Dedifferentiated amniotic fluid mesenchymal stem cell (primary cell): ENCODE data around the gene TCF15.
"Not testable (repeated sequence)": the region's sequence is repeated elsewhere in the genome, so short reads cannot be mapped to it uniquely, and the experiment has no call there.

Experiments used
- DNase-seq: peaks from one replicate; pipeline ENCODE4 v3.0.0-alpha.2; 2016; ENCODE audit errors: extremely low spot score

Gene TCF15

DNA sequence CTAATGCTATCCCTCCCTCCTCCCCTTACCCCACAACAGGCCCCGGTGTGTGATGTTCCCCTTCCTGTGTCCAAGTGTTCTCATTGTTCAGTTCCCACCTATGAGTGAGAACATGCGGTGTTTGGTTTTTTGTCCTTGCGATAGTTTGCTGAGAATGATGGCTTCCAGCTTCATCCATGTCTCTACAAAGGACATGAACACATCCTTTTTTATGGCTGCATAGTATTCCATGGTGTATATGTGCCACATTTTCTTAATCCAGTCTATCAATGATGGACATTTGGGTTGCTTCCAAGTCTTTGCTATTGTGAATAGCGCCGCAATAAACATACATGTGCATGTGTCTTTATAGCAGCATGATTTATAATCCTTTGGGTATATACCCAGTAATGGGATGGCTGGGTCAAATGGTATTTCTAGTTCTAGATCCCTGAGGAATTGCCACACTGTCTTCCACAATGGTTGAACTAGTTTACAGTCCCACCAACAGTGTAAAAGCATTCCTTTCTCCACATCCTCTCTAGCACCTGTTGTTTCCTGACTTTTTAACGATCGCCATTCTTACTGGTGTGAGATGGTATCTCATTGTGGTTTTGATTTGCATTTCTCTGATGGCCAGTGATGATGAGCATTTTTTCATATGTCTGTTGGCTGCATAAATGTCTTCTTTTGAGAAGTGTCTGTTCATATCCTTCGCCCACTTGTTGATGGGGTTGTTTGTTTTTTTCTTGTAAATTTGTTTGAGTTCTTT is 31.0 kb downstream of the TCF15 start:
- not testable (repeated sequence) for DNase-seq

DNA sequence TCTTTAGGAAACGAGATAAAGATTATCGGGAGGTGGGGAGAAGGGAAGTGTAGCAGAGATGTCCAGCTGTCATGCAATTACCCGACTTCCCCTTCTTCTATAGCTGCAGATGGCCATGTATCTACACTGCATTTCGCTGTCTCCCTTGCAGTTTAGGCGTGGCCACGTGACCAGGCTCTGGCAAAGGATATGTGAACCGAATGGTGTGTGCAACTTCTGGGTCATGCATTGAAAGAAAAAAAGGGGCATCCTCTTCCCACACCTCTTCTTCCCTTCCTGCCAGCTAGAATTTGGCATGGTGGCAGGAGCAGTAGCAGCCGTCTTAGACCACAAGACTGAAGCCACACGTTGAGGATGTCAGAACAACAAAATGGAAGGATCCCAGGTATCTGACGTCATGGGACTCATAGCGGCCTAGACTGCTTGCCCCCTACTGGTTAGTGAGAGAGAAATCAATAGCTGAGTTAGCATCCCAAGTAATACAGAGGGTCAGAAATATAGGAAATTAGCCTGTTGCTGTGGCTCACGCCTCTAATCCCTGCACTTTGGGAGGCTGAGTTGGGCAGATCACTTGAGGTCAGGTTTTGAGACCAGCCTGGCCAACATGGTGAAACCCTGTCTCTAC is 32.8 kb downstream of the TCF15 start:
- no peak for DNase-seq

DNA sequence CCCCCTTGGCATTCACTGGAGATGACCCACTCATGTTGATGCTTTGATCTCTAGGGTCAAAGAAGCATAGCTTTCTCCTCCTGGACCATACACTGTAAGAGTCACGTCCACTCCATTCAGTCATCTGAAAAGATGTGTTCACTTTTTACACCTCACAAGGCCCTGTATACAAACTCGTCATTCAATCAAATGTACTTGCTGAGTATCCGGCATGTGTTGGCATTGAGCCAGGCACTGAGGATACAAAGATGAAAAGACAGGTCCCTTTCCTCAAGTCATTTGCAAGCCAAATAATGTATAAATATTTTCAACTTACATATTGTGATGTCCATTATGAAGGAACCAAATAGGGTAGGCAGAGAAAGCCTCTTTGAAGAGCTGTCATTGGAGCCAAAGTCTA is 34.0 kb downstream of the TCF15 start:
- no peak for DNase-seq

DNA sequence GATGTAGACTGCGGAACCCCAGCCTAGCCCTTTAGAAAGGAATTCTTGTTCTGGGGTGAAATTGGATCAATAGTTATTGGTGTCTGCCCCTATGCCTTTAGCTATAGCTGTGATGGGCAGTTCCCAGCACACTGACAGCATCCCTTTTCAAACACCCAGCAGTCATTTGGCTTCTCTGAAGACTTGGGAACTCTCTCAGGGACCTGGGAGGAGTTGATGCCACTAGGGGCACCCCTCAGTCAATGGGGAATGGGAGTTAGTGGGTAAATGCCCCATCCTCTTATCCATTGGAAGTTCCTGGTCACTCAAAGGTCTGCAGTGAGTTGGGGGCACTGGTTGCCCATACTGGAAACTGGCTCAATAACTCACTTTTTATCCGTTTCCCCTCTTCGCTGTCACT is 34.9 kb downstream of the TCF15 start:
- DNase-seq: no peak

DNA sequence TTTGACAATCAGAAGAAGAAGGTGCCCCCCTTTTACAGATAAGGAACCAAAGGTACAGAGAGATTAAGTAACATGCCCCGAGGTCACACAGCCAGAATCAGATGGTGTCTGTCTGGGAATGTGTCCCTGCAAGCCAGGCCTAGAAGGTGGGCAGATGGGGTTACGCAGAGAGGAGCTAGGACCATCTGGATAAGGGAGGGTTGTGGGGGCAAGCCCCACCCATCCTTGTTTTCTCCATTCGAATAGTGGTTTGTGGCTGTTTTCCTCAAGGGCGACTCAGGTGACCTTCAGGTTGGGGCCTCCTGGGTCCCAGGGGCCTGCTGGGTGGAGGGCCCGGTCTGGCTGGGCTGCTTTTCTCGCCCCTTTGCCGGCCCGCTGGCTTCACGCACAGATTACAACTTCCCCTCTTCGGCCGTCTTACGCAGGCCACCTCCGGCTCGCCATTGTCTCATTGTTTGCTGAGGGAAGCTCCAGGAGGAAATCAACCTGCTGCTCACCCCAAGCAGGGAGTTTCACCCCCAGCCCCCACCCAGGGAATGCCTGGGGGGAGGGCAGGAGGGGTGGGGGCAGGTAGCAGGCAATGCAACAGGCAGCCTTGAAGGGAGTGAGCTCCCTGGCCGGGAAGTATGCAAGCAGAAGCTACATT is 35.7 kb downstream of the TCF15 start:
- no peak for DNase-seq

DNA sequence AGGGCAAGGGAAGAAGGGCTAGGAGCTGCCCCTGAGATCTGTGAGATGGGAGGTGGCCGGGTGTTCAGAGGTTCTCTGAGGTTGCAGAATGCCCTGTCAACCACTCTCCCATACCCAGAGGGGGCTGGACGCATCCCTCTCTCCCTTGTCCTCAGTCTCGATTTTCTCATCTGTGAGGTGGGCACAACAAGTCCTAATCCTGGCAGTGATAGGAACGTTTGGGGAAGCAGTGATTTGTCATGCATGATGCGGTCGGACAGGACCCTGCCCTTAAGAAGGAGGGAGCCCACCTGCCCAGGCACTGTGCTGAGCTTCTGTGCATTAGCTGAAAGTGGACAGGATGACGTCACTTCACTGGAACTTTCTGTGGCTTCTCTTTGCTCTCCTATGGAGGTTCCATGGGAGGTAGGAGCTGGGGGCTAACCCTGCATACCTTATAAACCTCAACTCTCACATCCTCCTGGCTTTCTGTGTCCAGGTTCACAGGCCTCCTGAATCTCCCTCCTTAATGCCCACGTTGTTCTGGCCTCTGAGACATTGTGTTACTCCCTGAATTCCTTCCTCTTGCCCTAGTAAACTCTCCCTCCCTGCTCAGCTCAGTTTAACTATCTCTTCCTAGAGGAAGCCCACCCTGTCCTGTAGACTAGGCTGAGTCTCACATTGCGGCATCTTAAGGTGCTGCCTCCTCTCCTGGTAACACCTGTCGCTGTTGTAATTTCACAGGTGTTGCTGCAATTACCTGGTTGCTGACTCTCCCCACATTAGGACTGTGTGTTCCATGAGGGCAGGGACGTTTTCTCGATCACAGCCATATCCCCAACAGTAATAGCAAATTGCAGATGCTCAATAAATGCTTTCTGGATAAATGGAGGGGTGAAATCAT is 36.5 kb downstream of the TCF15 start:
- no peak for DNase-seq

DNA sequence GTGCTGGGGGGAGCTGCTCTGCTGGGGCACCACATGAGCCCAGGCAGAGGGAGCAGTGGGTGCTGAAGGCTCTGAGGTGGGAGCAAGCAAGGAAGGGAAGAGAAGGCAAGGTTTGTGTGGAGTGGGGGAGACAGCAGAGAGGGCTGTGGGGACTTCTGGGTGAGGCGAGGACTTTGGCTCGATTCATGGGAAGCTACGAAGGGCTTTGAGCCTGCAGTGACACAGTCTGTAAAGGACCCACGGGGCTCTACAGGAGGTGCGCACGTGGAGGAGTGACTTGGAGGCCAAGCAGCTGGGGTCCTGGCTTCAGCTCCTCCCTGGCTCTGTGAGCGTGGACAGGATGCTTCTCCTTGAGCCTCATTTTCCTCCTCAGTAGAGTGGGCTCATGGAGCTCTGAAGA is 37.4 kb downstream of the TCF15 start:
- DNase-seq: no peak

DNA sequence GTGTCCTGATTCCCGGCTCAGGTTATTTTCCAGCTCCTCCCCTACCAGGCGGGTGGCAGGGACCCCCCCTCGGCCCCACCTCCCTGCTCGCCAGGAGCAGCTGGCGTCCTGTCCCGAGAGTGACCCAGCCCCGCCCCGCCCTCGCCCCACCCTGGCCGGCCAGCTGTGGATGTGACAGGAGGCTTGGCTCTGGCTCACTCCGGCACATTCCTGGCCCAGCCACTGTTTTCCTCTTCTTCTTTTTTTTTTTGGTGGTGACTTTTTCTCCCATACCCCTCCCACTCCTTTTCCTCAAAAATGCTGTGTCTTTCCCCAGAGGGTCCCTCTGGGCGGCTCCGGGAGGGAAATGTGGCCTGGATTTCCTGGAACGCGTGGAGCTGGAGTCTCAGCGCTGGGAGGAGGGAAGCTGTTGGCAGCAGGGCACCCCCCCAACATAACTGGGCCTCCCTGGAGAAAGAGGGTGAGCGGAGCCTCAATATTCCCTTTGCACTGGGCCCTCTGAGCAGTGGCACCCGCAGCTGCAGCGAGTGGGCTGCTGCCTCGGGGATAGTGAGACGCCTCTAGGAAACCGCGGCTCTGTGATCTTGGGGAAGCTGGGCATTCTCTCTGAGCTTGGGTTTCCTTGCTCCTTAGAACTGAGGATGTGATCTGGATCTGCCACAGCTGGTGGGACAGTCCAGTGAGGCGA is 38.2 kb downstream of the TCF15 start:
- peak; percentile 15 for DNase-seq

DNA sequence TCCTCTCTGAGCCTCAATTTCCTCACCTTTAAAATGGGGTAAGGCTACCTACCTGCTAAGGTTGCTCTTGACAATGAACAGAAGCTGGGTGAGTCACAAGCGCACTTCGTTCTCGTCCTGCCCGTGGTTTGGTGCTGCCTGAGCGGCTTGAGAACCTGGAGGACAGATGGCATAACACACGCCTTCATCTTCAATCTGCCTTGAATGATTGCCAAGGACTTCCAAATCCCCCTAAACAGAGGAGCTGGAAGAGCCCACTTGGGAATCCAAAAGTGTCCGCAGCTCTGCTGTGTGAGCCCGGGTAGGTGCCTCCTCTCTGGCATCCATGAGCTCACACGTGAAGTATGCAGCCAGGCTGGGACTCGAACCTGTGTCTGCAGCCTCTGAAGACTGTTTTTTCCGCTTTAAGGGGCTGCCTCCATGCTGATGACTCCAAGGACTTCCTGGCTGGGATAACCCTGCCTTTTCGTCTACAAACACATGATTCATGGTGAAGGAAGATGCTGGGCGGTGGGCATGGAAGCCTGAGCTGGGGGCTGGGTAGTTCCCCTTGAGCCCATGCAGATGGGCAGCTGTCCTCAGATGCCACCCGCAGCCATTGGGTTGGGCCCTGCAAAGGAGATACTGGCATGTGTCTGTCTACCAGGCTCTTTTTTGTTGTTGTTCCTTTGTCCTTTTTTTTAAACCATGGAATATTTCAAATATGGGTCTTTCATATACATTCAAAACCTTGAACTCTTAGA is 41.3 kb downstream of the TCF15 start:
- no peak for DNase-seq

DNA sequence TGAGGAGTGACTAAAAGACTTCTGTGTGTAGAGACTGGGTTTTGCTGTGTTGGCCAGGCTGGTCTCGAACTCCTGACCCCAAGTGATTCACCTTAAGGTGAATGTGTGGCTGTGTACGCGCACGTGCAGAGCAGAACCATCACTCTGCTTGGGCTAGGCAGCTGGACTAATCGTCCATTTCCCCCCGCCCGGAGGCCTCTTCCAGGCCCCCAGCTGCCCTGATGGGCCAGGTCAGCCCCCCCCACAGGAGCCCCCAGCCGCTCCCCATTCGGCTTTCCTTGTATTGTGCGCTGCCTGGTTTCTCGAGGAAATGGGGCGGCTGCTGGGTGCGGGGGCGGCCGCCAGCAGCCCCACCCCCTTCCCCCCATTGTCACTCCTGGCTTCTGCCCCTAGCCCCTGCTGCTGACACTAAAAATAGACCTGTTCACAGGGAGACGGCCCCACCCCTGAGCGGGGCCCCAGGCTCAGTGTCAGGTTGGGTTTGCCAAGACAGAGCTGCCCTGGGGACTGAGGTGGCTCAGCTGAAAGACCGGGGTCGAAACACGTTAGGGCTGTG is 41.9 kb downstream of the TCF15 start:
- no peak for DNase-seq

DNA sequence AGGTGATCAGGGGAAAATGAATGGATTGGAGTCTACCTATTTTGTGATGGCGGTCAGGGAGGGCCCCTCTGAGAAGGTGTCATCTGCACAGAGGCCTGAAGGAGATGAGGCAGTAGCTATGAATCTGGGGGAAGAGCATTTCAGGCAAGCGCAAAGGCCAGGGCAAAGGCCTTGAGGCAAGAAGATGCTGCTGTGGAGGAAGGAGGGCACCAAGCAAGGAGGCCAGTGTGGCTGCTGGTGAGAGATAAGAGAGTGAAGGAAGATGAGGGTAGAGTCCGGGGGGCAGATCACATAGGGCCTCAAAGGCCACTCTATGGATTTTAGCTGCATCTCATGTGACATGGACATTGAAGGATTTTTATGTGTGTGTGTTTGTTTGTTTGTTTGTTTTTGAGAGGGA is 45.9 kb downstream of the TCF15 start:
- DNase-seq: no peak

DNA sequence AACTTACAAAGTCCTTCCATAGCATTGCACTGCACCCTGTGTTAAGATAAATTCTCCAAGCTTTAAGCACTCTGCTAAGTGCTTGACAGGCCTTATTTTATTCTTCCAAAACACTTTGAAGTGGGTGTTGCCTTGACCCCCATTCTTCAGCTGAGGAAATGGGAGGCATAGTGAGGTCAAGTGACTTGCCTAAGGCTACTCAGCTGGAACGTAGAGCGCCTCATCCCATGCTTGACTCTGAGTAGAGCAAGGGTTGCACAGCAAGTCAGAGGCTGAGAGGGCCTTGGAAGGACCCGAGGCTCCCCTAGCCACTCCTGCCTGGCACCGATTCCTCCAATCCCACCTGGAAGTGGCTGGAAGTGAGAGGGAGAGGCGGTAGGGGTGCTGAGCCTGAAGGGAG is 46.9 kb downstream of the TCF15 start:
- no peak for DNase-seq

DNA sequence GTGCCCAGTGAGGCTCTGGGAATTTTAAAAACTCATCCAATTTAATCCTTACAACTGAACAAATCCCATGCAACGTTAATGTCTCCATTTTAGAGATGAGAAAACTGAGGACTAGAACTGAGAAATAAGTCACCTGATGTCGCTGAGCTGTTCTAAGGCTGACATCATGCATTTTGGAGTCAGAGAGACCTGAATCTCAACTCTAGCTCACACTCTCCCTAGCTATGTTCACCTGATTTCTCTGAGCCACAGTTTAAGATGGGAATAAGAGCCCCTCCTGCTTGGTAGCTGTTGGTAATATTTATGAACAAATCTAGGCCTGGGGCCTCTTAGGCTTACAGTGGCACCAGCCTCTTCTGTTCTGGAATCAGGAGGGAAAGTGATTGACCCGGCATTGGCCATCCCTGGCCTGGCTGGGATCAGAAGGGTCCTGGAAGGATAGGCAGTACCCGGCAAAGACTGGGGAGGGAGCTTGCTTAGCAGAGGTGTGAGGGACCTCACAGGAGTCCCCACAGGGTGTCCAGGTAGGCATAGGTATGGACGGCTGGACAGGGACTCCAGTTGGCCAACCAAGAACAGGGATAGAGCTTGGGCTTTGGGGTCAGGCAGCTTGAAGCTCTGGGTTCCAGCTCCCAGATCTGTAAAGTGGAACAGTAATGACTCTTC is 47.7 kb downstream of the TCF15 start:
- DNase-seq: no peak

DNA sequence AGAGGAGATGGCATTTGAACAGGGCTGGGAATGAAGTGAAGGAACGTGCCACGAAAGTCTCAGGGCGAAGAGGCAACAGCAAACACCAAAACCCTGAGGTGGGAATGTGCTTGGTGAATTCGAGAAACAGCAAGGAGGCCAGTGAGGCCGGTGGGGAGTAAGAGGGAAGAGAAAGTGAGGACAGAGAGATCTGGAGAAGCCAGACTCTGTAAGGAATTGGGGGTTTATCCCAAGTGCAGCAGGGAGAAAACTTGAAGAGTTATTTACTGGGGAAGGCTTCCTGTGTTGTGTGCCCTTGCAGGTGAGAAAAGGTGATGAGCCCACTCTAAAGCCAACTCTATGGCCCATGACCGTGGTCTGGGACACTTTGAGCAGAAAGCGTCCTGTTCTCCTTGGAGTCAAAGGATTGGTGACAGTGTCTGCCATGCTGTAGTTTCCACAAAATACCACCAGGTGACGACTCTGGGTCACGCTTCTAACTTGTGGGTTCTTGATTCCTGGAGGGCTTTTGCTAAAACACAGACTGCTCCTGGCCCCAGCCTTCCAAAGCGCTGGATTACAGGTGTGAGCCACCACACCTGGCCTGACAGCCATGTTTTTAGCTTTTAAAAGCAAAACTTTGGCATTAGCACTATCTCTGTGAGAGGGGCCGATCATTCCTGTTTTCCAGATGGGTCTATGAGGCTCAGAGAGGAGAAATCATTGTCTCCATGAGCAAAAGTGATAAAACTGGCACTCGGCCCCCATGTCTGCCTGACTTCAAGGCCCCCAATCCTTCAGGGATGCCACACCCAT is 48.5 kb downstream of the TCF15 start:
- peak; percentile 74 for DNase-seq

DNA sequence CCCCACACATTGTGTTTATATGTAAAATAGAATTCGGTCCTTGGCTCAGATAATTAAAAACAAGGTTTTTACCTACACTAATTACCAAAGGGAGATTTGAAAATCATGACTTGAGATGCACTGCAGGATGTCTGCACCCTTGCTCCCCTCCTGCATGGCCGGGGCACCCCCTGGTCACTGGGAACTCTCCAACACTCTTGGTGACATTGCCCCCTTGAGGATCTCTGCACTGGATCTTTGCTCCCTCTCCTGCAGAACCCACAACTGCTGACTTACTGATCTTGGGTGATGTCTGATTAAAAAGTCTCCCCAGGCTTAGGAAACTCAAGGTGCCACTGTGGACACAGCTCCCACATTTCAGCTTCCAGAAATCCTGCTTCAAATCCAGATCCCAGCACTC is 49.4 kb downstream of the TCF15 start:
- DNase-seq: no peak

DNA sequence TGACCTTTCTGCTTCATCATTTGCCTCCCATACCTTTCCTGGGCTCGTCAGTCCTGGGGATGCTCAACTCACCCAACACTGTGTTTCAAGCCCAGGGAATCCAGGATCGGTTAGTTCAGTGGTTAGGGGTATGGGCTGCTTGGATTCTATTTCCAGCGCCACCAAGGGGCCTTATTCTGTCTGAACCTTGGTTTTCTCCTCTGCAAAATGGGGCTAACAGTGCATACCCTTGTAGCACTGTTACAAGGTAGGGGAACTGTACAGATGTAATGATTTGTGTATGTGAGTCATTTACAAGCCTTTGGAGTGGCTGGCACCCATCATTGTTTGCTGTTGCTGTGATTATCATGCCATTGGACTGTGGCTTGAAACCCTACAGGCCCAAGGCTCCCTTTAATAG is 52.0 kb downstream of the TCF15 start:
- no peak for DNase-seq

DNA sequence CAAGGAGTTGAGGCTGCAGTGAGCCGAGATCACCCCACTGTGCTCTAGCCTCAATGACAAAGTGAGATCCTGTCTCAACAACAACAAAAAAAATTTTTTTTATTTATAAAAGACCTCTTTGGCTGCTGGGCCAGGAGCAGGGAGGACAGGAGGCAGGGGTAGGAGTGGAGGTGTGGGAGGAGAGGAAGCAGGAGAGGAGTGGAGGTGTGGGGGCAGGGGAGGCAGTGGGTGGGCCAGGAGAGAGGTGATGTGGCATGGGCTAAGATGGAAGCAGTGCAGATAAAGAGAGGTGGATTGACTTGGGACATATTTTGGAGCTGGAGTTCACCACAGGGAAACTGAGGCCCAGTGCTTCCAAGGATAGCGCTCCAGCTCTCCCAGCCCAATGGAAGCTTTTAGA is 53.1 kb downstream of the TCF15 start:
- DNase-seq: no peak

DNA sequence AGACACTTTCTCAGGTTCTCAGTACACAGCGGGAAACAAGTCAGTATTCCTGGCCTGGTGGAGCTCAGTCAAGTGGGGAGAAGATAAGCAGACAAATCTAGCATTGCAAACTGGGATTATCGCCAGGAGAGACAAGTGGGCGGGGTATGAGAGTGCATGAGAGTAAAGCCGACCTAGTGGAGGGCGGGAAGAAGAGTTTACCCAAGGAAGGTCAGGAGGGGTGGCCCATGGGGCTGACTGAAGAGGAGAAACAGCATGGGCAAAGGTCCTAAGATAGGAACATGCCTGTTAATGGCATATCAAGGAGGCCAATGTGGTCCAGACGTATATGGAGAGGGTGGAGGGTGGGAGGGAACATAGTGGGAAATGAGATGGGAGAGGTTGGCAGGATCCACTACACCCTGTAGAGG is 54.1 kb downstream of the TCF15 start:
- no peak for DNase-seq
